SU-DHL-6 (cell line): Measurements from ENCODE around the gene IL10RA.

Experiments used
- H2AFZ ChIP-seq: fragments of 200-600 bp; sonication (generic); 2 replicates; pipeline ENCODE4 v1.6.1; 2014; ENCODE audit warnings: low read depth, mild to moderate bottlenecking, moderate library complexity, mixed read lengths, antibody characterized with exemption, low read length; ENCODE audit not compliant: severe bottlenecking
- H3F3A ChIP-seq: fragments of 200-600 bp; shearing (Covaris generic); 2 replicates; pipeline ENCODE4 v1.6.0; 2016; ENCODE audit warnings: antibody characterized with exemption, mild to moderate bottlenecking; ENCODE audit not compliant: insufficient read depth
- H3K27ac ChIP-seq: fragments of 200-600 bp; sonication (generic); 2 replicates; pipeline ENCODE4 v1.5.1; 2016; ENCODE audit warnings: low read depth, mild to moderate bottlenecking, low read length, moderate library complexity, mixed read lengths
- H3K27me3 ChIP-seq: fragments of 200-600 bp; sonication (generic), shearing (Covaris generic); 2 replicates; pipeline ENCODE4 v1.6.0; 2014; ENCODE audit warnings: mild to moderate bottlenecking, low read length
- H3K36me3 ChIP-seq: fragments of 200-600 bp; sonication (generic); 2 replicates; pipeline ENCODE4 v1.6.1; 2014; ENCODE audit warnings: mild to moderate bottlenecking, low read length, mixed read lengths
- H3K4me2 ChIP-seq: fragments of 300-600, 200-600 bp; shearing (Covaris generic), sonication (generic); 2 replicates; pipeline ENCODE4 v1.6.0; 2014; ENCODE audit warnings: low read length, low read depth, mild to moderate bottlenecking; ENCODE audit not compliant: poor library complexity, severe bottlenecking
- H3K4me3 ChIP-seq: fragments of 200-600 bp; sonication (generic); 2 replicates; pipeline ENCODE4 v1.5.1; 2014; ENCODE audit warnings: antibody characterized with exemption, low read length, mild to moderate bottlenecking, mixed read lengths; ENCODE audit not compliant: insufficient read depth, poor library complexity, severe bottlenecking
- H3K79me2 ChIP-seq: fragments of 200-600 bp; sonication (generic); 2 replicates; pipeline ENCODE4 v1.6.1; 2014; ENCODE audit warnings: mild to moderate bottlenecking, low read length, moderate library complexity; ENCODE audit not compliant: insufficient read depth
- H3K9ac ChIP-seq: fragments of 200-600 bp; sonication (generic); 2 replicates; pipeline ENCODE4 v1.7.0; 2014; ENCODE audit warnings: mild to moderate bottlenecking, low read length
- H3K9me2 ChIP-seq: fragments of 200-600 bp; sonication (generic); replicated peaks from 2 replicates; pipeline ENCODE4 v1.6.1; 2014; ENCODE audit warnings: low read length; ENCODE audit not compliant: insufficient read depth
- H3K9me3 ChIP-seq: fragments of 200-600 bp; sonication (generic); 2 replicates; pipeline ENCODE4 v1.6.1; 2014; ENCODE audit warnings: low read length, mixed read lengths; ENCODE audit not compliant: insufficient read depth
- H4K20me1 ChIP-seq: fragments of 200-600 bp; sonication (generic); 2 replicates; pipeline ENCODE4 v1.6.1; 2014; ENCODE audit warnings: low read depth, mild to moderate bottlenecking, antibody characterized with exemption, low read length, moderate library complexity, mixed read lengths
- EZH2phosphoT487 ChIP-seq: fragments of 200-600 bp; sonication (generic), shearing (Covaris generic); conservative IDR thresholded peaks from 2 replicates; pipeline ENCODE4 v1.6.1; 2018; ENCODE audit warnings: mild to moderate bottlenecking, antibody characterized with exemption, low read length, moderate library complexity, mixed read lengths
- TF ChIP-seq, protein P1 (sequence below): fragments of 200-600 bp; sonication (generic); IDR thresholded peaks from one replicate; pipeline ENCODE4 v1.5.1; 2017; ENCODE audit warnings: antibody characterized with exemption, mild to moderate bottlenecking, low read length, moderate library complexity; ENCODE audit not compliant: insufficient read depth, poor library complexity, severe bottlenecking

The IL10RA gene

DNA sequence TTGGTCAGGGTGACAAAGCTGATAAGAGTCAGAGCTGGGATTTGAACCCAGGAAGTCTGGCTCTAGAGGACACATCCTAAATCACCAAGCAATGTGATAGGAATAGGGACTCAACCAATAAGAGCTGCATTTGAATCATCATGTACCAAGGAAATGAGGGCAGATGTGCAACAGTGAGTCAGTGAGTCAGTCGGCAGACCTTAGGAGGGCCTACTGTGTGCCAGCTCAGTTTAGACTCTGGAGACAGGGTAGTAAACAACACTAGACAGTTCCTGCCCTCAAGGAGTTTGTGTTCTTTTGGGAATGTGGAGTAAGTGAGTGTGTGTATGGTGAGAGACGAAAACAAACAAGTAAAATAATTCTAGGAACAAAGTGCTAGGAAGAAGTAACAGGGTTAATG, 11.2 kb downstream of the IL10RA start:
- Histone ChIP-seq H3K4me2 (no peak overlapping the region), H3K4me3 (no peak overlapping the region), H3K9me2 (no peaks in the 10 kb centered on the region), H3K79me2 (no peaks in the 10 kb centered on the region), H3K9me3 (no peaks in the 10 kb centered on the region), H3K27ac (no peak overlapping the region), H3F3A (0 out of 2 replicates have a peak, but pooled peaks cover 13% of the 10 kb centered on the region), H3K27me3 (no peaks in the 10 kb centered on the region), H3K36me3 (peaks cover 31% of the 10 kb centered on the region; the same call in 1 of the 2 replicates), H3K9ac (no peak overlapping the region), H2AFZ (no peak overlapping the region), H4K20me1 (no peaks in the 10 kb centered on the region)
- TF ChIP-seq, protein P1, sequence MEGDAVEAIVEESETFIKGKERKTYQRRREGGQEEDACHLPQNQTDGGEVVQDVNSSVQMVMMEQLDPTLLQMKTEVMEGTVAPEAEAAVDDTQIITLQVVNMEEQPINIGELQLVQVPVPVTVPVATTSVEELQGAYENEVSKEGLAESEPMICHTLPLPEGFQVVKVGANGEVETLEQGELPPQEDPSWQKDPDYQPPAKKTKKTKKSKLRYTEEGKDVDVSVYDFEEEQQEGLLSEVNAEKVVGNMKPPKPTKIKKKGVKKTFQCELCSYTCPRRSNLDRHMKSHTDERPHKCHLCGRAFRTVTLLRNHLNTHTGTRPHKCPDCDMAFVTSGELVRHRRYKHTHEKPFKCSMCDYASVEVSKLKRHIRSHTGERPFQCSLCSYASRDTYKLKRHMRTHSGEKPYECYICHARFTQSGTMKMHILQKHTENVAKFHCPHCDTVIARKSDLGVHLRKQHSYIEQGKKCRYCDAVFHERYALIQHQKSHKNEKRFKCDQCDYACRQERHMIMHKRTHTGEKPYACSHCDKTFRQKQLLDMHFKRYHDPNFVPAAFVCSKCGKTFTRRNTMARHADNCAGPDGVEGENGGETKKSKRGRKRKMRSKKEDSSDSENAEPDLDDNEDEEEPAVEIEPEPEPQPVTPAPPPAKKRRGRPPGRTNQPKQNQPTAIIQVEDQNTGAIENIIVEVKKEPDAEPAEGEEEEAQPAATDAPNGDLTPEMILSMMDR = no peak
- no peak for TF ChIP-seq EZH2phosphoT487

- Histone ChIP-seq H3K9me2 (no peaks in the 10 kb centered on the region), H2AFZ (no peak overlapping the region), H3K36me3 (peaks cover 25% of the 10 kb centered on the region; the same call in 1 of the 2 replicates), H3K79me2 (no peaks in the 10 kb centered on the region), H3K9me3 (no peaks in the 10 kb centered on the region), H3K27me3 (no peaks in the 10 kb centered on the region), H3K4me3 (no peak overlapping the region), H3K27ac (no peak overlapping the region), H3F3A (0 out of 2 replicates have a peak, but pooled peaks cover 17% of the 10 kb centered on the region), H4K20me1 (no peaks in the 10 kb centered on the region), H3K9ac (no peak overlapping the region), H3K4me2 (no peak overlapping the region)
- no peak for TF ChIP-seq EZH2phosphoT487
- TF ChIP-seq, protein P1 = no peak
Measured at GRCh38 chr11:117997823-117998579, 11.8 kb downstream of the IL10RA start.

GRCh38 chr11:117998664-117999353, 12.6 kb downstream of the IL10RA start:
- H3K79me2 ChIP-seq = no peaks in the 10 kb centered on the region
- no peaks in the 10 kb centered on the region for H3K9me3 ChIP-seq
- peaks cover 18% of the 10 kb centered on the region; the same call in 1 of the 2 replicates for H3K36me3 ChIP-seq
- no peaks in the 10 kb centered on the region for H3K27me3 ChIP-seq
- H3K9ac ChIP-seq = no peak overlapping the region
- H3K4me2 ChIP-seq = no peak overlapping the region
- TF ChIP-seq, protein P1 = no peak
- no peak for TF ChIP-seq EZH2phosphoT487
- H3K9me2 ChIP-seq = no peaks in the 10 kb centered on the region
- no peak overlapping the region for H2AFZ ChIP-seq
- H3F3A ChIP-seq = 0 out of 2 replicates have a peak, but pooled peaks cover 17% of the 10 kb centered on the region
- H3K4me3 ChIP-seq = no peak overlapping the region
- no peaks in the 10 kb centered on the region for H4K20me1 ChIP-seq
- no peak overlapping the region for H3K27ac ChIP-seq
